H1 (cell line): ENCODE measurements around the gene SCAF11. TPM values are rescaled to one million over a fixed set of nuclear protein-coding genes. Genes with fewer than 3 reads are reported as not detected.

Experiments used
- CTCF ChIA-PET: fragments of 300-600 bp; sonication (Branson Sonifier 250); formaldehyde crosslinking; loops from one replicate; lab custom pipeline; 2021; ENCODE audit not compliant: partially characterized antibody; lab: Charles Lee
- POLR2A ChIA-PET: fragments of 300-600 bp; sonication (Branson Sonifier 250); formaldehyde crosslinking; loops from one replicate; lab custom pipeline; 2021; ENCODE audit warnings: inconsistent platforms; ENCODE audit not compliant: partially characterized antibody; lab: Charles Lee
- DNase-seq, 2 experiments: peaks; one replicate each; pipeline versions ENCODE4 v3.0.0 to v3.0.0-alpha.2; 2010 to 2022; ENCODE audit warnings: low spot score in 2 of 2, low read depth in 1 of 2, mixed read lengths in 1 of 2
- FAIRE-seq: peaks from 2 replicates; lab custom pipeline; 2011; peaks lifted over from hg19 to GRCh38; lab: Jason Lieb, UNC
- H2AFZ ChIP-seq: 2 replicates; pipeline ENCODE4 v1.8.1; 2012; ENCODE audit warnings: low read length, inconsistent platforms
- H2AK5ac ChIP-seq: 2 replicates; pipeline ENCODE4 v1.6.1; 2013; ENCODE audit warnings: low read depth, low read length
- H2BK120ac ChIP-seq: replicated peaks from 2 replicates; pipeline ENCODE3; 2013; ENCODE audit warnings: low read depth, low read length, inconsistent platforms
- H2BK12ac ChIP-seq: 2 replicates; pipeline ENCODE4 v1.6.1; 2013; ENCODE audit warnings: low read depth, low read length
- H2BK15ac ChIP-seq: 2 replicates; pipeline ENCODE4 v1.6.1; 2013; ENCODE audit warnings: low read length
- H2BK20ac ChIP-seq: 2 replicates; pipeline ENCODE4 v1.6.1; 2013; ENCODE audit warnings: low read length
- H2BK5ac ChIP-seq: 2 replicates; pipeline ENCODE4 v1.6.1; 2013; ENCODE audit warnings: low read depth, low read length
- H3K14ac ChIP-seq: 2 replicates; pipeline ENCODE4 v1.6.1; 2013; ENCODE audit warnings: inconsistent platforms; ENCODE audit not compliant: insufficient read length
- H3K18ac ChIP-seq: 2 replicates; pipeline ENCODE4 v1.6.1; 2013; ENCODE audit warnings: low read length; ENCODE audit errors: extremely low read depth
- H3K23ac ChIP-seq: 2 replicates; pipeline ENCODE4 v1.6.1; 2013; ENCODE audit warnings: inconsistent platforms; ENCODE audit not compliant: insufficient read length
- H3K23me2 ChIP-seq: 2 replicates; pipeline ENCODE4 v1.6.1; 2013; ENCODE audit warnings: low read depth, low read length
- H3K27ac ChIP-seq: 2 replicates; pipeline ENCODE4 v1.6.1; 2011; ENCODE audit warnings: low read depth, low read length, inconsistent platforms
- H3K27me3 ChIP-seq, 4 experiments: replicated peaks in 1 of 4; 1 replicate in 1 of 4; 2 replicates in 3 of 4; pipeline versions ENCODE4 v1.6.1 to v1.8.1; 2011 to 2013; ENCODE audit warnings: low read length in 3 of 4, mild to moderate bottlenecking in 3 of 4, inconsistent platforms in 2 of 4, mixed read lengths in 2 of 4, moderate library complexity in 1 of 4; ENCODE audit not compliant: control insufficient read depth in 3 of 4, insufficient read depth in 3 of 4; ENCODE audit errors: extremely low read depth in 1 of 4
- H3K36me3 ChIP-seq, 4 experiments: 2 replicates each; pipeline versions ENCODE4 v1.6.1 to v1.8.1; 2011 to 2013; ENCODE audit warnings: mild to moderate bottlenecking in 4 of 4, low read length in 3 of 4, moderate library complexity in 2 of 4, control low read depth in 1 of 4, inconsistent platforms in 1 of 4; ENCODE audit not compliant: insufficient read depth in 4 of 4, control insufficient read depth in 2 of 4
- H3K4ac ChIP-seq: replicated peaks from 2 replicates; pipeline ENCODE3; 2013; ENCODE audit warnings: low read length, low read depth, mixed read lengths, inconsistent platforms; ENCODE audit not compliant: insufficient read length
- H3K4me1 ChIP-seq, 4 experiments: replicated peaks in 1 of 4; 1 replicate in 1 of 4; 2 replicates in 3 of 4; pipeline versions ENCODE4 v1.6.1 to v1.8.1; 2011 to 2013; ENCODE audit warnings: low read length in 3 of 4, inconsistent platforms in 2 of 4, mixed read lengths in 1 of 4; ENCODE audit not compliant: insufficient read depth in 4 of 4, control insufficient read depth in 3 of 4
- H3K4me2 ChIP-seq, 2 experiments: 2 replicates each; pipeline versions ENCODE4 v1.6.1 to v1.8.1; 2011 to 2013; ENCODE audit warnings: low read depth in 2 of 2, low read length in 2 of 2, control low read depth in 1 of 2, inconsistent platforms in 1 of 2, mild to moderate bottlenecking in 1 of 2; ENCODE audit not compliant: insufficient read depth in 1 of 2
- H3K4me3 ChIP-seq, 4 experiments: fragments of 200-600, 300-600 bp in 1 of 4; sonication (generic), shearing (Covaris generic), sonication (Bioruptor Twin) in 1 of 4; 2 replicates each; pipeline versions ENCODE4 v1.5.1 to v1.8.1; 2011 to 2016; ENCODE audit warnings: low read length in 4 of 4, low read depth in 3 of 4, control low read depth in 2 of 4, inconsistent platforms in 2 of 4, mild to moderate bottlenecking in 2 of 4, mixed read lengths in 1 of 4, moderate library complexity in 1 of 4; ENCODE audit not compliant: insufficient read depth in 2 of 4; ENCODE audit errors: extremely low read depth in 1 of 4
- H3K56ac ChIP-seq: replicated peaks from 2 replicates; pipeline ENCODE3; 2013; ENCODE audit warnings: low read depth, mild to moderate bottlenecking, mixed read lengths, low read length, inconsistent platforms; ENCODE audit not compliant: insufficient read length
- H3K79me1 ChIP-seq: 2 replicates; pipeline ENCODE4 v1.6.1; 2013; ENCODE audit warnings: low read depth, low read length, control low read depth
- H3K79me2 ChIP-seq, 2 experiments: 2 replicates each; pipeline versions ENCODE4 v1.6.1 to v1.8.1; 2012 to 2013; ENCODE audit warnings: low read length in 2 of 2, mild to moderate bottlenecking in 2 of 2, inconsistent platforms in 1 of 2; ENCODE audit not compliant: insufficient read depth in 2 of 2, control insufficient read depth in 1 of 2
- H3K9ac ChIP-seq, 4 experiments: replicated peaks in 1 of 4; 1 replicate in 1 of 4; 2 replicates in 3 of 4; pipeline versions ENCODE4 v1.6.1 to v1.8.1; 2011 to 2013; ENCODE audit warnings: low read depth in 3 of 4, low read length in 3 of 4, control low read depth in 2 of 4, mild to moderate bottlenecking in 2 of 4, moderate library complexity in 2 of 4, inconsistent platforms in 1 of 4; ENCODE audit errors: extremely low read depth in 1 of 4
- H3K9me3 ChIP-seq, 2 experiments: 2 replicates each; pipeline versions ENCODE4 v1.6.1 to v1.8.1; 2012 to 2013; ENCODE audit warnings: mild to moderate bottlenecking in 2 of 2, moderate library complexity in 2 of 2, control low read depth in 1 of 2, inconsistent platforms in 1 of 2, low read depth in 1 of 2, low read length in 1 of 2, mixed read lengths in 1 of 2; ENCODE audit not compliant: insufficient read depth in 2 of 2
- H4K20me1 ChIP-seq, 2 experiments: replicated peaks in 1 of 2; 2 replicates each; pipeline versions ENCODE3 to v1.8.1; 2011 to 2013; ENCODE audit warnings: inconsistent platforms in 2 of 2, low read length in 2 of 2, mild to moderate bottlenecking in 1 of 2; ENCODE audit not compliant: insufficient read depth in 2 of 2, control insufficient read depth in 1 of 2
- H4K5ac ChIP-seq: 2 replicates; pipeline ENCODE4 v1.6.1; 2013; ENCODE audit warnings: low read length, low read depth, mixed read lengths, inconsistent platforms; ENCODE audit not compliant: insufficient read length
- H4K8ac ChIP-seq: 2 replicates; pipeline ENCODE4 v1.8.0; 2013; ENCODE audit warnings: mild to moderate bottlenecking, moderate library complexity, low read length, inconsistent platforms; ENCODE audit not compliant: insufficient read depth; ENCODE audit errors: extremely low read depth
- H4K91ac ChIP-seq: replicated peaks from 2 replicates; pipeline ENCODE3; 2013; ENCODE audit warnings: low read length, mixed read lengths, inconsistent platforms; ENCODE audit not compliant: insufficient read length
- CBX8 ChIP-seq: fragments of 300-800, 300-1000 bp; sonication (generic); IDR thresholded peaks from 2 replicates; pipeline ENCODE4 v1.7.1; 2016; ENCODE audit warnings: low read depth, low read length, borderline replicate concordance
- CHD2 ChIP-seq: IDR thresholded peaks from 2 replicates; pipeline ENCODE4 v1.6.1; 2012; ENCODE audit warnings: low read length, improper control_type of control experiment
- CTCF ChIP-seq, 3 experiments: IDR thresholded peaks; 1 replicate in 2 of 3; 2 replicates in 1 of 3; pipeline versions ENCODE4 v1.5.1 to v1.6.1; 2011; ENCODE audit warnings: low read length in 3 of 3, mild to moderate bottlenecking in 3 of 3, inconsistent platforms in 2 of 3, low read depth in 1 of 3, moderate library complexity in 1 of 3; ENCODE audit not compliant: insufficient read depth in 1 of 3; ENCODE audit errors: control extremely low read depth in 1 of 3
- EGR1 ChIP-seq: IDR thresholded peaks from 2 replicates; pipeline ENCODE4 v1.6.1; 2011; ENCODE audit warnings: low read depth, low read length, borderline replicate concordance
- JUN ChIP-seq: IDR thresholded peaks from 2 replicates; pipeline ENCODE4 v1.6.1; 2011; ENCODE audit warnings: low read depth, mild to moderate bottlenecking, improper control_type of control experiment, low read length
- JUND ChIP-seq: IDR thresholded peaks from 2 replicates; pipeline ENCODE4 v1.6.1; 2011; ENCODE audit warnings: mild to moderate bottlenecking, improper control_type of control experiment, low read length
- MAFK ChIP-seq: IDR thresholded peaks from 2 replicates; pipeline ENCODE4 v1.6.1; 2012; ENCODE audit warnings: low read depth, mild to moderate bottlenecking, improper control_type of control experiment, low read length
- MAX ChIP-seq: IDR thresholded peaks from 2 replicates; pipeline ENCODE4 v1.6.1; 2012; ENCODE audit warnings: inconsistent platforms
- RXRA ChIP-seq: IDR thresholded peaks from 2 replicates; pipeline ENCODE4 v1.6.1; 2011; ENCODE audit warnings: low read depth, mild to moderate bottlenecking, low read length, moderate library complexity; ENCODE audit not compliant: insufficient read depth
- SAP30 ChIP-seq: fragments of 300-600 bp; sonication (generic); IDR thresholded peaks from 2 replicates; pipeline ENCODE4 v1.7.1; 2012; ENCODE audit warnings: low read length, moderate library complexity, mild to moderate bottlenecking, inconsistent platforms; ENCODE audit not compliant: insufficient read depth, insufficient replicate concordance
- SP4 ChIP-seq: IDR thresholded peaks from 2 replicates; pipeline ENCODE4 v1.6.1; 2012; ENCODE audit warnings: low read length, inconsistent platforms
- TAF7 ChIP-seq: optimal IDR thresholded peaks from 2 replicates; pipeline ENCODE3; 2011; ENCODE audit warnings: low read depth, mild to moderate bottlenecking, inconsistent platforms, low read length, moderate library complexity, borderline replicate concordance
- WGBS, 2 experiments: shearing (Covaris generic) in 1 of 2; methylation state at CpG; one replicate each; pipeline versions ENCODE4 v1.1.6 to v1.1.7; 2013 to 2015; ENCODE audit warnings: low lambda C conversion rate in 2 of 2, mixed read lengths in 2 of 2, inconsistent platforms in 1 of 2, low coverage in 1 of 2, missing lambda C conversion rate in 1 of 2; ENCODE audit not compliant: insufficient replicate concordance in 2 of 2, insufficient coverage in 1 of 2, insufficient read length in 1 of 2; ENCODE audit errors: extremely low coverage in 1 of 2, missing lambda C conversion rate in 1 of 2; 5-methylcytosine and 5-hydroxymethylcytosine counted together
- polyA plus RNA-seq, 7 experiments: library from polyadenylated mRNA; depleted of rRNA in 3 of 7; stranded (reverse) in 5 of 7; unstranded in 2 of 7; fragments of >200 nt in 5 of 7; fragments of 200-250 nt in 2 of 7; gene quantifications; 1 replicate in 5 of 7; 2 replicates in 1 of 7; 4 replicates in 1 of 7; pipeline versions ENCODE4 v1.2.1 to v1.2.3, GENCODE V29; 2011 to 2013; ENCODE audit warnings: missing spikeins in 2 of 7, mixed read lengths in 2 of 7
- total RNA-seq: library from RNA; stranded (reverse); fragmentation: NEBNext Ultra II Directional; extraction: Animal tissue kit (Norgen Biotek cat#: 25700); gene quantifications from 2 replicates; pipeline ENCODE4 v1.2.1, GENCODE V29; 2021

Gene SCAF11
- total and polyA plus RNA-seq, 2 of the 8 experiments (the other 6 are each of a cell fraction or from before 2014, with no cell fraction given), result 15.1 to 77.8 TPM

GRCh38 chr12:45946435-45946834 is 43.9 kb downstream of the SCAF11 start:
- Histone ChIP-seq H3K27ac (no peak overlapping the region), H4K5ac (no peak overlapping the region), H2BK20ac (no peak overlapping the region), H3K4ac (no peak overlapping the region), H2AK5ac (no peak overlapping the region), H2BK12ac (no peak overlapping the region), H2BK120ac (no peak overlapping the region), H2BK15ac (no peak overlapping the region), H4K8ac (no peak overlapping the region), H3K18ac (no peak overlapping the region), H3K4me1 (no peaks in the 10 kb centered on the region), H3K4me2 (no peak overlapping the region), H3K14ac (no peak overlapping the region), H4K91ac (no peak overlapping the region), H3K79me2 (no peaks in the 10 kb centered on the region), H3K56ac (no peak overlapping the region), H3K23ac (no peak overlapping the region), H2BK5ac (no peak overlapping the region), H3K79me1 (no peaks in the 10 kb centered on the region), H3K4me3 (no peak overlapping the region), H3K23me2 (no peaks in the 10 kb centered on the region), H2AFZ (no peak overlapping the region), H3K27me3 (no peaks in the 10 kb centered on the region), H4K20me1 (no peaks in the 10 kb centered on the region), H3K9ac (no peak overlapping the region), H3K9me3 (no peaks in the 10 kb centered on the region), H3K36me3 (peaks cover 0 to 35% (median 8%) of the 10 kb centered on the region in 4 experiments; a peak in 3 of 8 replicates)
- FAIRE-seq (no peak), DNase-seq (no peak)
- whole genome bisulfite sequencing, 2 experiments, result 95% methylated on average over 1 of the region's 1 CpG; no CpG with 5 or more reads in 1 of the 2 experiments
- ChIA-PET POLR2A (no interaction called here), CTCF (interaction anchor here (0.7 kb wide), 1 partner anchor 68 kb away, joined by 4 read pairs; no protein-coding TSS in a partner anchor)
- no peak for TF ChIP-seq CBX8
- TF ChIP-seq CHD2, result no peak
- TF ChIP-seq TAF7, result no peak
- TF ChIP-seq MAFK, result no peak
- TF ChIP-seq RXRA, result no peak
- no peak for TF ChIP-seq JUND
- no peak for TF ChIP-seq JUN
- no peak for TF ChIP-seq MAX
- no peak for TF ChIP-seq EGR1
- no peak for TF ChIP-seq SP4
- TF ChIP-seq SAP30, result no peak
- TF ChIP-seq CTCF (IDR thresholded peaks at IDR 0.05; ENCODE audit: control extremely low read depth in 1 of 3, insufficient read depth in 1 of 3, low read depth in 1 of 3, low read length in 3 of 3), result no peak
